GM19395 (cell line): ENCODE results near the gene PIGS.
"Not testable (repeated sequence)": the region's sequence is repeated elsewhere in the genome, so short reads cannot be mapped to it uniquely, and the experiment has no call there.

Source experiments
- ATAC-seq: cut with Tn5 transposase; IDR thresholded peaks from one replicate; pipeline ENCODE4 v1.9.1; 2021; ENCODE audit warnings: mild to moderate bottlenecking, moderate library complexity; ENCODE audit not compliant: unreplicated experiment

Gene PIGS

DNA sequence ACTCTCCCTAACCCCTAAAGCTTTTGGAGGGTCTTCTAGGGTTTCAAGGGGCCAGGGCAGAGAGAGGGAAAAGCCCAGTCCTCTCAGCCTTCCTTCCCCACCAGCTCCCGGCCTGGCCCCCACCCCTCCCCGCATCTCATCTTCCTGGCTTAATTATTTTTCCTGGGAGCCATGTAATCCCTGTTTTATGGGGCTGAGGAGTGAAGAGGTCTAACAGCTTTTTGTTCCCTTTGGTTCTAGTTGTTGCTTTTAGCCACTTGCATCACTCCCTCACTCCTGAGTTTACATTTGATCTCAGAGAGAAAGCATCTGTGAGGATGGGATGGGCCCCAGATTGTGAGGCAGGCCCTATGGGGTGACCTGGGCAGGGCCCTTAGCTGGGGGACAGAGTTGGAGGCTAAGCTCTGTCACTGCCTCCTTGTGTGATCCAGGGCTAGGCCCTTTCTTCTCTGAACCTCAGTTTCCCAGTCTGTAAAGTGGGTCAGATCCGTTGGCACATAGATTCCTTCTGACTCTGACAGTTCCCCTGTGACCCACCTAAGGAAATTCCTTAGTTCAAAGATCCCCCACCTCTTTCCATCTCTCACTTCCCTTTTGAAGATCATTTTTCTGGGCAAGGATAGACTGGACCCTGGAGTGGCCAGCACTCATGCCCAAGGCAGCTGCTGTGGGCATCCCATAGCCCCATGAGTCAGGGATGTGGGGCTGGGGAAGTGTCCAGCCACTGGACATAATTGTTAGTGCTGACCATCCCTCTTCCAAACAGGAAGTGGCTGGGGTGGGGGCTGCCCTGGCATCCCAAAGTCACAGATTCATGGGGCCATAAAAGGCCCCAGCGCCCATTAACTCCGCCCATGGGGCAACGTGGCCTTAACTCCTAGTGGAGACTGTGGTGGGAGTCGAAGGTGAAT, 39.0 kb downstream of the PIGS start:
- no peak for ATAC-seq

GRCh38 chr17:28530926-28531325, 40.4 kb downstream of the PIGS start:
- no peak for ATAC-seq

- ATAC-seq, result no peak
These were observed 41.1 kb downstream of the PIGS start for GRCh38 chr17:28530250-28530649.

DNA sequence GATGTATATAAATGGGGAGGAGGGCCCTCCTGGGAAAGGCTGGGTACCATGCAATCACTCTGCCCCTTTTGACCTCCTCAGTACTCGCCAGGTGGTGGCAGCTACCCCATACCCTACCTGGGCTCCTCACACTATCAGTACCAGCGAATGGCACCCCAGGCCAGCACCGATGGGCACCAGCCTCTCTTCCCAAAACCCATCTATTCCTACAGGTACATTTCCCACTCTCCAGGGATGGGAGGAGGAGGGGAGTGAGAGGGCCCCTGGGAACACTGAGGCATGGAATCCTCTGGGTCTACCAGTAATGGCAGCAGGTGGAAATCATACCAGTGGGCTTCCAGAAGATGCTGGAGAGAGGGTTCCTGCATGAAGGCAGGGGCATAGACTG, 42.3 kb downstream of the PIGS start:
- no peak for ATAC-seq

DNA sequence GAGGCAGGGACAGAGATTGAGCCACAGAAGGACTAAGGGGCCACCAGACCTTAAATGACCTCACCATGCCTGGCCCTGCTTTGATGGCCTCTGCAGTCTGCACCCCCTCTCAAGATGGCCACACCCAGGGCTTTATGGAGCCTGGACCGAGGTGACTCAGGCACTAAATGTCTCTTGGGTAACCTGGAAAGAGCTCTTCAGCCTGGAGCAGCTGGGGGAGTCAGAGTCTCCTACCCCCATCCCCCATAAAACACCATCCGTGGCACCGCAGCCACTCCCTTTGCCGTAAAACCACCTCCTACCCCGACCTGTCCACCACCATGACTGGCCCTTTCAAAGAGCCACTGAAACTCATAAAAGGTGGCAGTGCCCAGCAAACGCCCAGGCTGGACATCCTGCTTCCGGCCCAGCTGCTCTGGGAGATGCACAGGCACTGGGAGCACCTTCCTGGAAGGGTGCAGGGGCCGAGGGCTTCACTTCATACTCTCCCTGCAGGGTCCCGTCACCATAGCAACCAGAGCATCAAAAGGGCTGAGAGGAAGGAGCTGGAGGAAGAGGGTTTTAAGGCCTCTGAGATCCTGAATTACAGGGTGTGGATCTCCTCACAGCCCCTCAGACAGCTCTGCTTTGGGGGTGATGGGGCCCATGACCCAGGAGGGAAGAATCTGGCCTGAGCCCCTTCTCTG, 42.9 kb downstream of the PIGS start:
- ATAC-seq, result no peak

- ATAC-seq, result no peak
These were observed 43.5 kb downstream of the PIGS start for GRCh38 chr17:28527859-28528258.

- no peak for ATAC-seq
These were observed 44.1 kb downstream of the PIGS start for GRCh38 chr17:28527181-28527681.

DNA sequence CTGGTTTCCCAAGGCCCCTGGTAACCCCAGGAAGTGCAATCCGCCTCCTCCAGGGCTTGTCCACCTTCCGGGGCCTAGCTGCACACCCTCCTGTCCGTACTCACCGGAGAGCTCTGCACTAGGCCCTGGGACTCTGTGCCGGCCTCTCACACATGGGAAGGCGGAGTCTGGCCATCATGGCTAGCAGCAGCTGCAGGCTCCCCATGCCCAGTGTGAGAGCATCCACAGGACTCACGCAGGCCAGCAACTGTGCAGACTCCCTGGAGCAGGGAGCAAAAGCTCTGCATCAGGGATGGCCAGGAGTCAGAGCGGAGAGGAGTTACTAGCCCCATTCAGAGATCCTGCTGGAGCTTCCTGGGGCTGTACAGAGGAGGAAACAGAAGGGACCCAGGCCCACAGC, 44.9 kb downstream of the PIGS start:
- no peak for ATAC-seq

GRCh38 chr17:28524476-28525424, 46.6 kb downstream of the PIGS start:
- ATAC-seq, result no peak

DNA sequence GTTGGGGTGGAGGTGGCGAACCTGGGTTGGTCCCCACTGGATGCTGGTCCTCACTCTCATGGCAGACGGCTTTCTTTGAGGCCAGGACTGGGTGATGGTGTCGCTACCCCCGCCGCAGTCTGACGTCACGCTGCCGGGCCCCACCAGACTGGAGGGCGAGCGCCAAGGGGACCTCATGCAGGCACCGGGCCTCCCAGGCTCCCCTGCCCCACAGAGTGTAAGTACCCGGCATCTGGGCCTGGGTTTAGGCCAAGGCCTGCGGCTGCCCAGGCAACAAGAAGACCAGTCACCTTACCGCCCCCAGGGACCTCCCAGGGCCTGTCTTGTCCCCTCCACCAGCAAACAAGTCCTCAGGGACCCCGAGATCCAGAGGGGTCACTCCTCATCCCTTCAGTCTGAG, 47.4 kb downstream of the PIGS start:
- no peak for ATAC-seq

DNA sequence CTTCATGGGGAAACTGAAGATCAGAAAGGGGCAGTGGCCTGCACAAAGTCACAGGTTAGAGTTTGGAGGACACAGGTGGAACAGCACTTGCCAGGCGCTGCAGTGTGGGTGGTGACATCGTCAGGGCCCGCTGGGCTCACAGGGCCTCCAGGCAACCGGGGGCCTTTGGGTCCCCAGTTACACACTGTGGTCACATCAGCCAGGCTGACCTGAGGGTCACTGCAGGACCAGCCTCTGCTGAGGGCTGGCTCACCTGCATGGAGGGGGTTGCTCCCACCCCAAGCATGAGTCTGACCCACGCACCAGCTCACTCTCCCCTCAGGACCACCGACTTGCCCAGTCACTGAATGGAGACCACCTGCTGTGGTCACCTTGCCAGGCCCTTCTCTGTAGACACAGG, 48.1 kb downstream of the PIGS start:
- ATAC-seq, result no peak

GRCh38 chr17:28522281-28522680, 49.0 kb downstream of the PIGS start:
- ATAC-seq, result not testable (repeated sequence)

GRCh38 chr17:28521311-28522085, 49.8 kb downstream of the PIGS start:
- no peak for ATAC-seq

DNA sequence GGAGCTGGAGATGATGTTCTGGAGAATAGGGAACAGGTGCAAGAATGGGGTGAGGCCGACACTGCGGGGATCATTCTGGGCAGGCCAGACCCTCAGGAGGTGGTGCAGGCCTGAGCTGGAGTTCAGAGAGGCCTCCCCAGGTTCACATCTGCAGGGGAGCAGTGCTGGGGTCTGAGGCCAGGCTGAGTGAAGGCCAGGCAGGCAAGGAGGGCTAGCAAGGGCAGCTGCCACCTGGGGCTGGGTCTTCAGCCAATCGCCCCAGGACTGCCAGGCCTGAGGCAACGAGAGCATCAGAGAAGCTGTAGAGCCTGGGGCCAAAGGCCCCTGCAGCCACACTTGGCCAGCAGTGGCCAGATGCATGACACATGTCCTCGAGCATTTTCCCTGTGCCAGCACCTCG, 50.6 kb downstream of the PIGS start:
- no peak for ATAC-seq

GRCh38 chr17:28519236-28519635, 52.1 kb downstream of the PIGS start:
- no peak for ATAC-seq

DNA sequence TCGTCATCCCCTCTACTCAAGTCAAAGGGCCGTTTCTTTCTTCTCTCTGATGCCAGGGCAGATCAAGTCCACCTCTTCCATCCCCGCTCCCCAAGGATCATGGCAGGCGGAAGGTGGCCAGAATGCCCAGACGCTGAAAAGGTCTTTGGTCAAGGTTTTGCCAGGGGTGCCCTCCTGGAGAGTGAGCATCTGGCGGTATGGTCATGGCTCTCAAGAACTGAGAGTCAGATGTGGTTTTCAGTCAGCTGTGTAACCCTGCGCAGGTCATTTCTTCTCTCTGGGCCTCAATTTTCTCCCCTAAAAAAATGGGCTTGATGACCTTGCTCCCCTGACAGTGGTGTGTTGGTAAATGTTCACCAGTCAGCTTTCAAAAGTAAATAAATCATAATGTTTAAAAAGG, 52.7 kb downstream of the PIGS start:
- no peak for ATAC-seq

- no peak for ATAC-seq
These were observed 53.2 kb downstream of the PIGS start for GRCh38 chr17:28518132-28518531.

GRCh38 chr17:28515518-28515917, 55.8 kb downstream of the PIGS start:
- no peak for ATAC-seq

DNA sequence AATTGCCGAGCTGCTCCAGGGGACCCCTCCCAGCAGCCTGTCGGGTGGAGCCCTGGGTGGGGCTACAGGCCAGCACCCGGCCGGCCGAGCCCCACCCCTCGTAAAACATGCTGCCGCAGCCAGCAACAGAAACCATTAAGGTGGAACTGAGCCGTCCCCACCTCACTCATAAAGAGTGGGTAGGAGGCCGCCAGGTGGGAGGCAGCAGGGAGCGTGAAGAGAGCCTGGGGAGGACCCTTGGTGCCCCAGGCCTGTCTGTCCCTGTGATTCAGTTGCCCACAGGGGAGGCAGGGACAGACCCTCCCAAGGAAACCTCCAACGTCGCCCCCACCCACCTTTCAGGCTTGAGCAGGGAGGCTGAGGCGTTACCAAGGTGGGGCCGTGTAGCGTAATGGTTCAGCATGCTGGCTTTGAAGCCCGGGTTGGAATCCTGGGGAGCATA, 56.7 kb downstream of the PIGS start:
- ATAC-seq, result no peak

DNA sequence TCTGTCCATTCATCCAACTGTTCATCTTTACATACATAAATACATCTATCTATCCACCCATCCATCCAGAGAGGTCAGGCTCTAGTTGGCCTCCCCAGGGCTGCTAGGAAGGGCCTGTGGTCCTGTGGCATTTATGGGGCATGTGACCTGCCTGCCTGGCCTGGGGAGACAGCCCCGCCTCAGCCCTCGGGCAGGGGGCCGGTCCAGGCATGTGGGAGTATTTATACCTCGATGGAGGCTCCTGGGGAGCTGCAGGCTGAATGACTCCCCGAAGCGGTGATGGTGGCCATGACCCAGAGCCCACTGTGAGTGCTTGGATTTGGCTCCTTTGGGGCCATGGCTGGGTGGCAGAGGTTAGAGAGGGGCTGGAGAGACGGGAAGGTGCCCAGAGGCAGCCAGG, 57.8 kb downstream of the PIGS start:
- no peak for ATAC-seq
